ENCODE measurements around the gene LRRC15.

Gene LRRC15

GRCh38 chr3:194313560-194314387 lies 55.8 kb downstream of the LRRC15 start:
- Mint-ChIP-seq H3K4me3 (no peak overlapping the region), H3K27ac (no peak overlapping the region), H3K9me3 (peaks cover under 1% of the 10 kb centered on the region), H3K36me3 (no peaks in the 10 kb centered on the region), H3K4me1 (peaks cover 7% of the 10 kb centered on the region)
- DNase-seq (ENCODE audit: low spot score in 2 of 2) (no peak), ATAC-seq (no peak)

- Mint-ChIP-seq H3K4me1 (peaks cover 7% of the 10 kb centered on the region), H3K9me3 (no peaks in the 10 kb centered on the region), H3K27ac (no peak overlapping the region), H3K36me3 (no peaks in the 10 kb centered on the region), H3K4me3 (no peak overlapping the region)
- DNase-seq (ENCODE audit: low spot score in 2 of 2) (no peak), ATAC-seq (peak; percentile 43)
Observed at GRCh38 chr3:194312743-194313281, 56.7 kb downstream of the LRRC15 start.

- Mint-ChIP-seq H3K9me3 (no peaks in the 10 kb centered on the region), H3K4me1 (peaks cover 12% of the 10 kb centered on the region), H3K36me3 (no peaks in the 10 kb centered on the region), H3K27ac (no peak overlapping the region), H3K4me3 (no peak overlapping the region)
- DNase-seq (ENCODE audit: low spot score in 2 of 2) (no peak), ATAC-seq (no peak)
Observed at GRCh38 chr3:194312186-194312742, 57.3 kb downstream of the LRRC15 start.

GRCh38 chr3:194311000-194311399 lies 58.5 kb downstream of the LRRC15 start:
- H3K4me3 Mint-ChIP-seq, result no peak overlapping the region
- H3K9me3 Mint-ChIP-seq, result no peaks in the 10 kb centered on the region
- ATAC-seq (no peak), DNase-seq (ENCODE audit: low spot score in 2 of 2) (no peak)
- no peak overlapping the region for H3K27ac Mint-ChIP-seq
- H3K4me1 Mint-ChIP-seq, result peaks cover 25% of the 10 kb centered on the region
- H3K36me3 Mint-ChIP-seq, result no peaks in the 10 kb centered on the region

- peaks cover 29% of the 10 kb centered on the region for H3K4me1 Mint-ChIP-seq
Observed at GRCh38 chr3:194310060-194310835, 59.3 kb downstream of the LRRC15 start.

GRCh38 chr3:194308601-194309449 lies 60.7 kb downstream of the LRRC15 start:
- no peak overlapping the region for H3K4me3 Mint-ChIP-seq
- H3K36me3 Mint-ChIP-seq, result no peaks in the 10 kb centered on the region
- H3K27ac Mint-ChIP-seq, result no peak overlapping the region
- no peak for DNase-seq (ENCODE audit: low spot score in 2 of 2)
- H3K4me1 Mint-ChIP-seq, result peaks cover 31% of the 10 kb centered on the region
- H3K9me3 Mint-ChIP-seq, result no peaks in the 10 kb centered on the region
- no peak for ATAC-seq

More at GRCh38 chr3:194310060-194310835, 59.3 kb downstream of the LRRC15 start:
- no peaks in the 10 kb centered on the region for H3K36me3 Mint-ChIP-seq
- H3K4me3 Mint-ChIP-seq, result no peak overlapping the region
- DNase-seq (ENCODE audit: low spot score in 2 of 2) (no peak), ATAC-seq (no peak)
- H3K9me3 Mint-ChIP-seq, result no peaks in the 10 kb centered on the region
- no peak overlapping the region for H3K27ac Mint-ChIP-seq

- DNase-seq (ENCODE audit: low spot score in 2 of 2), result no peak
- Mint-ChIP-seq H3K4me1 (peaks cover 31% of the 10 kb centered on the region), H3K27ac (no peak overlapping the region), H3K36me3 (no peaks in the 10 kb centered on the region), H3K4me3 (no peak overlapping the region), H3K9me3 (no peaks in the 10 kb centered on the region)
- ATAC-seq, result no peak
Observed at GRCh38 chr3:194307849-194308248, 61.7 kb downstream of the LRRC15 start.

GRCh38 chr3:194306771-194307640 lies 62.5 kb downstream of the LRRC15 start:
- DNase-seq (ENCODE audit: low spot score in 2 of 2), result no peak
- H3K9me3 Mint-ChIP-seq, result no peaks in the 10 kb centered on the region
- H3K36me3 Mint-ChIP-seq, result no peaks in the 10 kb centered on the region
- H3K4me3 Mint-ChIP-seq, result peak overlapping the region; percentile 64
- peak overlapping the region; percentile 24 for H3K27ac Mint-ChIP-seq
- ATAC-seq, result peak; percentile 76
- peaks cover 31% of the 10 kb centered on the region for H3K4me1 Mint-ChIP-seq

- peak overlapping the region; percentile 64 for H3K4me3 Mint-ChIP-seq
Observed at GRCh38 chr3:194306109-194306686, 63.3 kb downstream of the LRRC15 start.

GRCh38 chr3:194305356-194306108 lies 64.0 kb downstream of the LRRC15 start:
- Mint-ChIP-seq H3K36me3 (no peaks in the 10 kb centered on the region), H3K4me3 (peak overlapping the region; percentile 64), H3K27ac (peak overlapping the region; percentile 30), H3K9me3 (no peaks in the 10 kb centered on the region), H3K4me1 (peaks cover 31% of the 10 kb centered on the region)
- no peak for DNase-seq (ENCODE audit: low spot score in 2 of 2)
- ATAC-seq, result no peak

More at GRCh38 chr3:194306109-194306686, 63.3 kb downstream of the LRRC15 start:
- DNase-seq (ENCODE audit: low spot score in 2 of 2) (peak in 1 of 2 donors; percentile 56), ATAC-seq (peak; percentile 72)
- Mint-ChIP-seq H3K4me1 (peaks cover 31% of the 10 kb centered on the region), H3K36me3 (no peaks in the 10 kb centered on the region), H3K27ac (peak overlapping the region; percentile 24), H3K9me3 (no peaks in the 10 kb centered on the region)
